Body of pancreas (tissue), 4 donors: ENCODE data around the gene ZEB1. TPM values are rescaled to one million over a fixed set of nuclear protein-coding genes. Genes with fewer than 3 reads are reported as not detected.

Experiments used
- ATAC-seq: fragments of 150-250 bp; one replicate; pipeline ENCODE4 v1.9.1; 2016
- DNase-seq, 4 donors: peaks; one replicate each; pipeline ENCODE4 v3.0.0-alpha.2; 2019
- H3K27ac ChIP-seq, 4 donors: fragments of 200-600 bp; sonication (generic); 1 replicate in 3 of 4; 2 replicates in 1 of 4; pipeline versions ENCODE4 v1.5.1 to v1.6.1; 2016 to 2019; ENCODE audit warnings: mild to moderate bottlenecking in 1 of 4, mixed read lengths in 1 of 4, moderate library complexity in 1 of 4
- H3K27me3 ChIP-seq, 2 donors: fragments of 200-600 bp; sonication (generic); one replicate each; pipeline ENCODE4 v1.6.0; 2016; ENCODE audit warnings: mild to moderate bottlenecking in 1 of 2
- H3K36me3 ChIP-seq, 2 donors: fragments of 200-600 bp; sonication (generic); replicated peaks in 1 of 2; 2 replicates each; pipeline ENCODE4 v1.5.1; 2016; ENCODE audit warnings: low read depth in 2 of 2; ENCODE audit not compliant: insufficient read depth in 1 of 2
- H3K4me1 ChIP-seq: fragments of 200-600 bp; sonication (generic); one replicate; pipeline ENCODE4 v1.6.0; 2016
- H3K4me3 ChIP-seq, 2 donors: fragments of 200-600 bp; sonication (generic); 1 replicate in 1 of 2; 2 replicates in 1 of 2; pipeline ENCODE4 v1.5.1; 2016 to 2019
- H3K9me3 ChIP-seq, 3 donors: fragments of 200-600 bp; sonication (generic); 1 replicate in 2 of 3; 2 replicates in 1 of 3; pipeline ENCODE4 v1.5.1; 2016
- CTCF ChIP-seq, 7 experiments: fragments of 450-650 bp in 4 of 7; fragments of 200-600 bp in 3 of 7; sonication (generic) in 3 of 7; IDR thresholded peaks; one replicate each; pipeline ENCODE4 v1.5.1; 2016 to 2019; ENCODE audit warnings: antibody characterized with exemption in 7 of 7
- POLR2A ChIP-seq, 3 donors: fragments of 450-650 bp; IDR thresholded peaks; one replicate each; pipeline ENCODE4 v1.6.1; 2016; ENCODE audit warnings: antibody characterized with exemption in 3 of 3, mild to moderate bottlenecking in 2 of 3
- WGBS, 2 donors: methylation state at CpG; one replicate each; pipeline ENCODE4 v1.1.5; 2017; 5-methylcytosine and 5-hydroxymethylcytosine counted together
- intact Hi-C: fragments of 100-400 bp; cut with DNase I; formaldehyde crosslinking; loops from one replicate; pipeline ENCODE4 v1.15.1; 2023
- total RNA-seq, 2 donors: library from RNA; depleted of rRNA; stranded (reverse); fragments of >200 nt; gene quantifications; one replicate each; pipeline ENCODE4 v1.1.0, GENCODE V29; 2016

Gene ZEB1
- total RNA-seq, 2 donors from 2014 or later: 9.9 to 21.0 TPM

- H3K4me3 ChIP-seq: no peak overlapping the region
- H3K36me3 ChIP-seq: no peaks in the 10 kb centered on the region
- no peaks in the 10 kb centered on the region for H3K9me3 ChIP-seq
- ATAC-seq (no peak), DNase-seq (no peak)
- no peaks in the 10 kb centered on the region for H3K27me3 ChIP-seq
- intact Hi-C loops: no loop called here
- no peaks in the 10 kb centered on the region for H3K4me1 ChIP-seq
- no peak for TF ChIP-seq POLR2A (IDR thresholded peaks at IDR 0.05)
- TF ChIP-seq CTCF (IDR thresholded peaks at IDR 0.05): no peak
- no peak overlapping the region for H3K27ac ChIP-seq
These were observed 49.7 kb downstream of the ZEB1 start for GRCh38 chr10:31368724-31369123.

- no peak for TF ChIP-seq POLR2A (IDR thresholded peaks at IDR 0.05)
- no peaks in the 10 kb centered on the region for H3K36me3 ChIP-seq
- H3K4me1 ChIP-seq: no peaks in the 10 kb centered on the region
- no peak overlapping the region for H3K4me3 ChIP-seq
- intact Hi-C loops: no loop called here
- no peak for ATAC-seq
- 76 to 82% methylated on average over 3 of the region's 3 CpGs for WGBS, 2 donors
- H3K27me3 ChIP-seq: no peaks in the 10 kb centered on the region
- no peak overlapping the region for H3K27ac ChIP-seq
- DNase-seq: no peak
- no peaks in the 10 kb centered on the region for H3K9me3 ChIP-seq
These were observed 53.4 kb downstream of the ZEB1 start for GRCh38 chr10:31372439-31372838.

GRCh38 chr10:31374146-31374696, 55.2 kb downstream of the ZEB1 start:
- 83 to 88% methylated on average over 2 of the region's 2 CpGs for WGBS, 2 donors
- DNase-seq (no peak), ATAC-seq (no peak)
- H3K27ac ChIP-seq: no peak overlapping the region
- no peaks in the 10 kb centered on the region for H3K36me3 ChIP-seq
- intact Hi-C loops: no loop called here
- no peaks in the 10 kb centered on the region for H3K9me3 ChIP-seq
- no peaks in the 10 kb centered on the region for H3K27me3 ChIP-seq
- no peaks in the 10 kb centered on the region for H3K4me1 ChIP-seq
- no peak overlapping the region for H3K4me3 ChIP-seq
- TF ChIP-seq POLR2A (IDR thresholded peaks at IDR 0.05) (no peak), CTCF (IDR thresholded peaks at IDR 0.05) (no peak)

- 57 to 71% methylated on average over 1 of the region's 1 CpG for WGBS, 2 donors
- no peak for TF ChIP-seq CTCF (IDR thresholded peaks at IDR 0.05)
- no peak for TF ChIP-seq POLR2A (IDR thresholded peaks at IDR 0.05)
These were observed 62.2 kb downstream of the ZEB1 start for GRCh38 chr10:31381171-31381570.

GRCh38 chr10:31381766-31382316, 62.8 kb downstream of the ZEB1 start:
- H3K9me3 ChIP-seq: no peaks in the 10 kb centered on the region
- H3K4me3 ChIP-seq: no peak overlapping the region
- H3K27ac ChIP-seq: no peak overlapping the region
- TF ChIP-seq CTCF (IDR thresholded peaks at IDR 0.05): no peak
- no peak for TF ChIP-seq POLR2A (IDR thresholded peaks at IDR 0.05)
- intact Hi-C loops: no loop called here
- 85 to 89% methylated on average over 6 of the region's 6 CpGs for WGBS, 2 donors
- ATAC-seq (no peak), DNase-seq (no peak)
- H3K4me1 ChIP-seq: no peaks in the 10 kb centered on the region
- no peaks in the 10 kb centered on the region for H3K27me3 ChIP-seq
- H3K36me3 ChIP-seq: no peaks in the 10 kb centered on the region

More at GRCh38 chr10:31381171-31381570, 62.2 kb downstream of the ZEB1 start:
- H3K4me1 ChIP-seq: no peaks in the 10 kb centered on the region
- H3K27ac ChIP-seq: no peak overlapping the region
- no peak overlapping the region for H3K4me3 ChIP-seq
- H3K36me3 ChIP-seq: no peaks in the 10 kb centered on the region
- H3K27me3 ChIP-seq: no peaks in the 10 kb centered on the region
- DNase-seq: no peak
- intact Hi-C loops: no loop called here
- H3K9me3 ChIP-seq: no peaks in the 10 kb centered on the region
- ATAC-seq: no peak
